Measurements from ENCODE around the gene PTCD2. TPM values are rescaled to one million over a fixed set of nuclear protein-coding genes. Genes with fewer than 3 reads are reported as not detected.

The PTCD2 gene
- total RNA-seq (2022; extraction: Qiagen RNA extraction; ENCODE audit: low read depth): 7.1 to 11.8 TPM (median 10.2 TPM) in 5 replicates

GRCh38 chr5:72319976-72320752, at the start of gene PTCD2, which contains the start of gene MRPS27:
Gene PTCD2 (plus strand): TSS chr5:72320373. CDS start chr5:72320383, 10 bp downstream.
Gene MRPS27 (minus strand): TSS chr5:72320240. CDS start chr5:72320221, 19 bp downstream.

Other genes starting within 250 kb of the PTCD2 start
- gene MAP1B, start 212.9 kb upstream of the PTCD2 start, total RNA-seq (2022; extraction: Qiagen RNA extraction; ENCODE audit: low read depth): 27.9 to 50.7 TPM (median 47.0 TPM) in 5 replicates
- gene MRPS27, start 133 bp upstream of the PTCD2 start, total RNA-seq (2022; extraction: Qiagen RNA extraction; ENCODE audit: low read depth): 50.4 to 58.3 TPM (median 56.1 TPM) in 5 replicates
- gene ZNF366, start 187.0 kb downstream of the PTCD2 start, total RNA-seq (2022; extraction: Qiagen RNA extraction; ENCODE audit: low read depth): not detected in 5 replicates